ENCODE data around the gene PKP3.
"Not testable (repeated sequence)": the region's sequence is repeated elsewhere in the genome, so short reads cannot be mapped to it uniquely, and the experiment has no call there.

The PKP3 gene

GRCh38 chr11:433641-434040 is 39.6 kb downstream of the PKP3 start:
- Histone ChIP-seq H3K4me3 (ENCODE audit: low read length) (no peak overlapping the region), H3F3A (ENCODE audit: insufficient read depth, low read length) (no peaks in the 10 kb centered on the region), H3K27ac (ENCODE audit: low read length) (no peak overlapping the region), H3K79me2 (ENCODE audit: low read length) (no peaks in the 10 kb centered on the region), H2AFZ (ENCODE audit: low read length) (no peak overlapping the region), H3K9me2 (replicated peaks; ENCODE audit: insufficient read depth, low read length) (no peaks in the 10 kb centered on the region), H3K9me3 (replicated peaks; ENCODE audit: insufficient read depth, low read length) (no peaks in the 10 kb centered on the region), H3K4me2 (ENCODE audit: low read depth, low read length) (no peak overlapping the region), H4K20me1 (ENCODE audit: insufficient read depth, low read length) (no peaks in the 10 kb centered on the region), H3K4me1 (ENCODE audit: low read length) (no peaks in the 10 kb centered on the region), H3K9ac (ENCODE audit: low read length) (no peak overlapping the region), H3K36me3 (replicated peaks; ENCODE audit: insufficient read depth, low read length) (no peaks in the 10 kb centered on the region), H3K27me3 (replicated peaks; ENCODE audit: insufficient read depth, low read length) (0 out of 2 replicates have a peak, but pooled peaks cover 2% of the 10 kb centered on the region)
- TF ChIP-seq EZH2phosphoT487 (IDR thresholded peaks at IDR 0.05; ENCODE audit: low read length) (no peak), EZH2 (optimal IDR thresholded peaks at IDR 0.05; ENCODE audit: low read depth, low read length) (no peak)
- TF ChIP-seq, protein P1, sequence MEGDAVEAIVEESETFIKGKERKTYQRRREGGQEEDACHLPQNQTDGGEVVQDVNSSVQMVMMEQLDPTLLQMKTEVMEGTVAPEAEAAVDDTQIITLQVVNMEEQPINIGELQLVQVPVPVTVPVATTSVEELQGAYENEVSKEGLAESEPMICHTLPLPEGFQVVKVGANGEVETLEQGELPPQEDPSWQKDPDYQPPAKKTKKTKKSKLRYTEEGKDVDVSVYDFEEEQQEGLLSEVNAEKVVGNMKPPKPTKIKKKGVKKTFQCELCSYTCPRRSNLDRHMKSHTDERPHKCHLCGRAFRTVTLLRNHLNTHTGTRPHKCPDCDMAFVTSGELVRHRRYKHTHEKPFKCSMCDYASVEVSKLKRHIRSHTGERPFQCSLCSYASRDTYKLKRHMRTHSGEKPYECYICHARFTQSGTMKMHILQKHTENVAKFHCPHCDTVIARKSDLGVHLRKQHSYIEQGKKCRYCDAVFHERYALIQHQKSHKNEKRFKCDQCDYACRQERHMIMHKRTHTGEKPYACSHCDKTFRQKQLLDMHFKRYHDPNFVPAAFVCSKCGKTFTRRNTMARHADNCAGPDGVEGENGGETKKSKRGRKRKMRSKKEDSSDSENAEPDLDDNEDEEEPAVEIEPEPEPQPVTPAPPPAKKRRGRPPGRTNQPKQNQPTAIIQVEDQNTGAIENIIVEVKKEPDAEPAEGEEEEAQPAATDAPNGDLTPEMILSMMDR (IDR thresholded peaks at IDR 0.05; ENCODE audit: low read length) = no peak
- no peak for DNase-seq

- no peak overlapping the region for H3K4me2 ChIP-seq (ENCODE audit: low read depth, low read length)
- no peak for DNase-seq
- no peak overlapping the region for H3K4me3 ChIP-seq (ENCODE audit: low read length)
- H3K27me3 ChIP-seq (replicated peaks; ENCODE audit: insufficient read depth, low read length) = 0 out of 2 replicates have a peak, but pooled peaks cover 2% of the 10 kb centered on the region
- H3K9me3 ChIP-seq (replicated peaks; ENCODE audit: insufficient read depth, low read length) = no peaks in the 10 kb centered on the region
- TF ChIP-seq EZH2 (optimal IDR thresholded peaks at IDR 0.05; ENCODE audit: low read depth, low read length) (no peak), EZH2phosphoT487 (IDR thresholded peaks at IDR 0.05; ENCODE audit: low read length) (no peak)
- TF ChIP-seq, protein P1 (IDR thresholded peaks at IDR 0.05; ENCODE audit: low read length) = no peak
- H3K9me2 ChIP-seq (replicated peaks; ENCODE audit: insufficient read depth, low read length) = no peaks in the 10 kb centered on the region
- no peaks in the 10 kb centered on the region for H3K36me3 ChIP-seq (replicated peaks; ENCODE audit: insufficient read depth, low read length)
- H3K4me1 ChIP-seq (ENCODE audit: low read length) = no peaks in the 10 kb centered on the region
- H4K20me1 ChIP-seq (ENCODE audit: insufficient read depth, low read length) = no peaks in the 10 kb centered on the region
- H3K9ac ChIP-seq (ENCODE audit: low read length) = no peak overlapping the region
- H3F3A ChIP-seq (ENCODE audit: insufficient read depth, low read length) = no peaks in the 10 kb centered on the region
- H3K79me2 ChIP-seq (ENCODE audit: low read length) = no peaks in the 10 kb centered on the region
- no peak overlapping the region for H3K27ac ChIP-seq (ENCODE audit: low read length)
- H2AFZ ChIP-seq (ENCODE audit: low read length) = no peak overlapping the region
These were observed 40.5 kb downstream of the PKP3 start for GRCh38 chr11:434496-434895.

DNA sequence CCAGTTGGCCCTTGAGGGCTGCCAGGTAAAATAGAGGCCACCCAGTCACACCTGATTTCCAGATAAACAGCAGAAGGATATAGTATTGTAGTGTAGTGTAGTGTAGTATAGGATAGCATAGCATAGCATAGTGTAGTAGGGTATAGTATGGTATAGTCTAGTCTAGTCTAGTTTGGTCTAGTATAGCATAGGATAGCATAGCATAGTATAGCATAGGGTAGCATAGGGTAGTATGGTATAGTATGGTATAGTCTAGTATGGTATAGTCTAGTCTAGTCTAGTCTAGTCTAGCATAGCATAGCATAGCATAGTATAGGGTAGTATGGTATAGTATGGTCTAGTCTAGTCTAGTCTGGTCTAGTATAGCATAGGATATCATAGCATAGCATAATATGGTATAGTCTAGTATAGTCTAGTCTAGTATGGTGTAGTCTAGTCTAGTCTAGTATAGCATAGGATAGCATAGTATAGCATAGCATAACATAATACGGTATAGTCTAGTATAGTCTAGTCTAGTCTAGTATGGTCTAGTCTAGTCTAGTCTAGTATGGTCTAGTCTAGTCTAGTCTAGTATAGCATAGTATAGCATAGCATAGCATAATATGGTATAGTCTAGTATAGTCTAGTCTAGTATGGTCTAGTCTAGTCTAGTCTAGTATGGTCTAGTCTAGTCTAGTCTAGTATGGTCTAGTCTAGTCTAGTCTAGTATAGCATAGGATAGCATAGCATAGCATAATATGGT is 41.2 kb downstream of the PKP3 start:
- not testable (repeated sequence) for H3K9me3 ChIP-seq (replicated peaks; ENCODE audit: insufficient read depth, low read length); H3K4me1 ChIP-seq (ENCODE audit: low read length); DNase-seq; H3K9me2 ChIP-seq (replicated peaks; ENCODE audit: insufficient read depth, low read length); H3K27me3 ChIP-seq (replicated peaks; ENCODE audit: insufficient read depth, low read length); H3K9ac ChIP-seq (ENCODE audit: low read length); H3K36me3 ChIP-seq (replicated peaks; ENCODE audit: insufficient read depth, low read length); H3F3A ChIP-seq (ENCODE audit: insufficient read depth, low read length); H3K79me2 ChIP-seq (ENCODE audit: low read length); H3K4me3 ChIP-seq (ENCODE audit: low read length); H3K4me2 ChIP-seq (ENCODE audit: low read depth, low read length); H2AFZ ChIP-seq (ENCODE audit: low read length); H3K27ac ChIP-seq (ENCODE audit: low read length); H4K20me1 ChIP-seq (ENCODE audit: insufficient read depth, low read length)

- H4K20me1 ChIP-seq (ENCODE audit: insufficient read depth, low read length) = no peaks in the 10 kb centered on the region
- H3K9me2 ChIP-seq (replicated peaks; ENCODE audit: insufficient read depth, low read length) = no peaks in the 10 kb centered on the region
- no peaks in the 10 kb centered on the region for H3K36me3 ChIP-seq (replicated peaks; ENCODE audit: insufficient read depth, low read length)
- H3K9ac ChIP-seq (ENCODE audit: low read length) = no peak overlapping the region
- H3K4me3 ChIP-seq (ENCODE audit: low read length) = no peak overlapping the region
- no peak overlapping the region for H3K4me2 ChIP-seq (ENCODE audit: low read depth, low read length)
- 0 out of 2 replicates have a peak, but pooled peaks cover 3% of the 10 kb centered on the region for H3K4me1 ChIP-seq (ENCODE audit: low read length)
- TF ChIP-seq EZH2phosphoT487 (IDR thresholded peaks at IDR 0.05; ENCODE audit: low read length) = no peak
- no peak for TF ChIP-seq EZH2 (optimal IDR thresholded peaks at IDR 0.05; ENCODE audit: low read depth, low read length)
- TF ChIP-seq, protein P1 (IDR thresholded peaks at IDR 0.05; ENCODE audit: low read length) = no peak
- H3F3A ChIP-seq (ENCODE audit: insufficient read depth, low read length) = no peaks in the 10 kb centered on the region
- peaks cover 10% of the 10 kb centered on the region; the same call in 1 of the 2 replicates for H3K27me3 ChIP-seq (replicated peaks; ENCODE audit: insufficient read depth, low read length)
- H2AFZ ChIP-seq (ENCODE audit: low read length) = no peak overlapping the region
- no peak for DNase-seq
- H3K79me2 ChIP-seq (ENCODE audit: low read length) = no peaks in the 10 kb centered on the region
- H3K9me3 ChIP-seq (replicated peaks; ENCODE audit: insufficient read depth, low read length) = no peaks in the 10 kb centered on the region
- H3K27ac ChIP-seq (ENCODE audit: low read length) = no peak overlapping the region
These were observed 43.3 kb downstream of the PKP3 start for GRCh38 chr11:437228-437870.
